ENCODE data around the gene KCNF1. TPM values are rescaled to one million over a fixed set of nuclear protein-coding genes. Genes with fewer than 3 reads are reported as not detected.

The KCNF1 gene
- polyA plus RNA-seq, 1 donor from 2014 or later: 11.4 TPM

DNA sequence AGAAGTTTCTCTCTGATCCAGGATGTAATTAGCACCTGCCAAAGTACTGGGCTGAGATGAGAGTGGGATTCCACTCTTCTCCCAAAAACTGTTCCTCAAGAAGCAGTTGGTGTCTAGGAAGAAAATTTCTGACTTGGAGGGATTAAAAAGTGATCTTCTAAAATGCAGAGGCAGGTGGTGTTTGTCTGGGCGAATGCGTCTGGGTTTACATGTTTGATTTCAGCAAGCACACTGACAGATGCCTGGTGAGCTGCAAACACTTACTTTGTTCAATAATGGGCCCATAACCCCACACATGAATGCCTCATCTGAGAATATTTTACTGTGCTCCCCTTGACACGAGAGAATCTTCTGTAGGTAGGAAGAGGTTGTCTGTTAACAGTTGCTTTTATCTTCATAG lies 24.3 kb upstream of the KCNF1 start (continued):
- TF ChIP-seq, protein P1, sequence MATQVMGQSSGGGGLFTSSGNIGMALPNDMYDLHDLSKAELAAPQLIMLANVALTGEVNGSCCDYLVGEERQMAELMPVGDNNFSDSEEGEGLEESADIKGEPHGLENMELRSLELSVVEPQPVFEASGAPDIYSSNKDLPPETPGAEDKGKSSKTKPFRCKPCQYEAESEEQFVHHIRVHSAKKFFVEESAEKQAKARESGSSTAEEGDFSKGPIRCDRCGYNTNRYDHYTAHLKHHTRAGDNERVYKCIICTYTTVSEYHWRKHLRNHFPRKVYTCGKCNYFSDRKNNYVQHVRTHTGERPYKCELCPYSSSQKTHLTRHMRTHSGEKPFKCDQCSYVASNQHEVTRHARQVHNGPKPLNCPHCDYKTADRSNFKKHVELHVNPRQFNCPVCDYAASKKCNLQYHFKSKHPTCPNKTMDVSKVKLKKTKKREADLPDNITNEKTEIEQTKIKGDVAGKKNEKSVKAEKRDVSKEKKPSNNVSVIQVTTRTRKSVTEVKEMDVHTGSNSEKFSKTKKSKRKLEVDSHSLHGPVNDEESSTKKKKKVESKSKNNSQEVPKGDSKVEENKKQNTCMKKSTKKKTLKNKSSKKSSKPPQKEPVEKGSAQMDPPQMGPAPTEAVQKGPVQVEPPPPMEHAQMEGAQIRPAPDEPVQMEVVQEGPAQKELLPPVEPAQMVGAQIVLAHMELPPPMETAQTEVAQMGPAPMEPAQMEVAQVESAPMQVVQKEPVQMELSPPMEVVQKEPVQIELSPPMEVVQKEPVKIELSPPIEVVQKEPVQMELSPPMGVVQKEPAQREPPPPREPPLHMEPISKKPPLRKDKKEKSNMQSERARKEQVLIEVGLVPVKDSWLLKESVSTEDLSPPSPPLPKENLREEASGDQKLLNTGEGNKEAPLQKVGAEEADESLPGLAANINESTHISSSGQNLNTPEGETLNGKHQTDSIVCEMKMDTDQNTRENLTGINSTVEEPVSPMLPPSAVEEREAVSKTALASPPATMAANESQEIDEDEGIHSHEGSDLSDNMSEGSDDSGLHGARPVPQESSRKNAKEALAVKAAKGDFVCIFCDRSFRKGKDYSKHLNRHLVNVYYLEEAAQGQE (IDR thresholded peaks at IDR 0.05; ENCODE audit: borderline replicate concordance): no peak
- TF ChIP-seq EP300 (conservative IDR thresholded peaks at IDR 0.05; ENCODE audit: poor library complexity, severe bottlenecking) (no peak), RAD21 (conservative IDR thresholded peaks at IDR 0.05) (no peak), TAF1 (IDR thresholded peaks at IDR 0.05; ENCODE audit: low read depth) (no peak)

- Histone ChIP-seq H3K79me2 (replicated peaks; ENCODE audit: insufficient read depth, low read length) (no peaks in the 10 kb centered on the region), H3K4me2 (ENCODE audit: low read length) (no peak overlapping the region), H3F3A (ENCODE audit: insufficient read depth, low read length, poor library complexity, severe bottlenecking) (no peaks in the 10 kb centered on the region), H3K9ac (ENCODE audit: low read length) (no peak overlapping the region), H3K9me2 (ENCODE audit: insufficient read depth, low read length) (no peaks in the 10 kb centered on the region), H3K36me3 (ENCODE audit: insufficient read depth, low read length) (no peaks in the 10 kb centered on the region), H4K20me1 (ENCODE audit: insufficient read depth) (no peaks in the 10 kb centered on the region), H2AFZ (ENCODE audit: low read depth, low read length) (no peak overlapping the region), H3K27ac (ENCODE audit: low read length) (no peak overlapping the region), H3K27me3 (ENCODE audit: insufficient read depth, low read depth, low read length) (no peaks in the 10 kb centered on the region), H3K9me3 (ENCODE audit: low read length) (no peaks in the 10 kb centered on the region), H3K4me3 (ENCODE audit: low read length) (no peak overlapping the region)
- TF ChIP-seq SMC3 (conservative IDR thresholded peaks at IDR 0.05; ENCODE audit: poor library complexity) (no peak), EP300 (conservative IDR thresholded peaks at IDR 0.05; ENCODE audit: poor library complexity, severe bottlenecking) (no peak), EZH2 (IDR thresholded peaks at IDR 0.05; ENCODE audit: borderline replicate concordance, insufficient read depth, low read length, poor library complexity, severe bottlenecking) (no peak), TAF1 (IDR thresholded peaks at IDR 0.05; ENCODE audit: low read depth) (no peak), POLR2AphosphoS5 (IDR thresholded peaks at IDR 0.05) (no peak), CTCF (IDR thresholded peaks at IDR 0.05; ENCODE audit: poor library complexity, severe bottlenecking) (no peak), MXI1 (conservative IDR thresholded peaks at IDR 0.05; ENCODE audit: poor library complexity, severe bottlenecking) (no peak), RAD21 (conservative IDR thresholded peaks at IDR 0.05) (no peak)
- TF ChIP-seq, protein P1 (IDR thresholded peaks at IDR 0.05; ENCODE audit: borderline replicate concordance): no peak
Measured at GRCh38 chr2:10889651-10890215, 22.0 kb upstream of the KCNF1 start.
